ENCODE measurements around the gene SLC27A6. TPM values are rescaled to one million over a fixed set of nuclear protein-coding genes. Genes with fewer than 3 reads are reported as not detected.

The SLC27A6 gene
- total and polyA plus RNA-seq, 10 donors: 0.06 to 1.2 (median 0.35) TPM; not detected in 6

GRCh38 chr5:129078660-129079059 lies 113.4 kb downstream of the SLC27A6 start:
- no peaks in the 10 kb centered on the region for H3K9me3 ChIP-seq
- no peak for DNase-seq
- intact Hi-C loops (cut with DNase I; ENCODE audit: low total_unique reads): no loop called here
- no peaks in the 10 kb centered on the region for H3K36me3 ChIP-seq
- no peak overlapping the region for H3K4me3 ChIP-seq
- H3K4me1 ChIP-seq: no peaks in the 10 kb centered on the region
- no peaks in the 10 kb centered on the region for H3K27me3 ChIP-seq (replicated peaks in 1 of 7)
- no peak overlapping the region for H3K27ac ChIP-seq
- 60 to 85% (median 70%) methylated on average over 3 of the region's 3 CpGs for WGBS, 5 donors
- TF ChIP-seq POLR2A (IDR thresholded peaks at IDR 0.05) (no peak), CTCF (IDR thresholded peaks at IDR 0.05 in 8 of 11, conservative IDR thresholded peaks at IDR 0.05 in 3 of 11) (no peak), POLR2AphosphoS5 (IDR thresholded peaks at IDR 0.05) (no peak)

DNA sequence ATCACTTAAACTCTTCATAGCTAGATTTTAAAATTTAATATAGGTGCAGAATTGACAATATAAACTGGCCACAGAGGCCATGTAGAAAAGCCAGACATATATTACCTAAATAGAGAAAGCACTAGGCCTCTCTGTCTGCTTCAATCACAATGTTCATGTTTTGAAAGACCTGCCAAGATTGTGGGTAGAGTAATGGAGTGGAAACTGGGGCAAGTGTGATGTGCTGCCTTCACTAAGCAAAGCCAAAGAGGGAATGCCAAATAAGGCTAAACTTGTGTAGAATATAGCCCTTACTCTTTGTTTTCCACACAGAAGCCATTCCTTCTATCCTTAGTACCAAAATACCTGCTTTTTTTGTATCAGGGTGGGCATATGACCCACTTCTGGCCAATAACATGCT lies 114.2 kb downstream of the SLC27A6 start:
- no peak for TF ChIP-seq CTCF (IDR thresholded peaks at IDR 0.05 in 8 of 11, conservative IDR thresholded peaks at IDR 0.05 in 3 of 11)
- no peak for TF ChIP-seq POLR2AphosphoS5 (IDR thresholded peaks at IDR 0.05)
- no peak for TF ChIP-seq POLR2A (IDR thresholded peaks at IDR 0.05)
- intact Hi-C loops (cut with DNase I; ENCODE audit: low total_unique reads): no loop called here
- Histone ChIP-seq H3K9me3 (no peaks in the 10 kb centered on the region), H3K27me3 (replicated peaks in 1 of 7) (no peaks in the 10 kb centered on the region), H3K36me3 (no peaks in the 10 kb centered on the region), H3K4me3 (no peak overlapping the region), H3K4me1 (no peaks in the 10 kb centered on the region), H3K27ac (no peak overlapping the region)
- DNase-seq: no peak

GRCh38 chr5:129080766-129081165 lies 115.5 kb downstream of the SLC27A6 start:
- H3K4me1 ChIP-seq: no peaks in the 10 kb centered on the region

More at GRCh38 chr5:129080766-129081165, 115.5 kb downstream of the SLC27A6 start:
- WGBS, 5 donors: 86 to 97% (median 94%) methylated on average over 7 of the region's 7 CpGs
- H3K9me3 ChIP-seq: no peaks in the 10 kb centered on the region
- intact Hi-C loops (cut with DNase I; ENCODE audit: low total_unique reads): no loop called here
- no peaks in the 10 kb centered on the region for H3K27me3 ChIP-seq (replicated peaks in 1 of 7)
- TF ChIP-seq POLR2A (IDR thresholded peaks at IDR 0.05): no peak
- TF ChIP-seq POLR2AphosphoS5 (IDR thresholded peaks at IDR 0.05): no peak
- no peak for TF ChIP-seq CTCF (IDR thresholded peaks at IDR 0.05 in 8 of 11, conservative IDR thresholded peaks at IDR 0.05 in 3 of 11)
- H3K27ac ChIP-seq: no peak overlapping the region
- H3K4me3 ChIP-seq: no peak overlapping the region
- DNase-seq: no peak
- no peaks in the 10 kb centered on the region for H3K36me3 ChIP-seq
